GM18508 (cell line): ENCODE results near the gene LDLRAD4.
"Not testable (repeated sequence)": the region's sequence is repeated elsewhere in the genome, so short reads cannot be mapped to it uniquely, and the experiment has no call there.

Source experiments
- ATAC-seq: cut with Tn5 transposase; IDR thresholded peaks from one replicate; pipeline ENCODE4 v1.9.1; 2021; ENCODE audit warnings: moderate number of reproducible peaks; ENCODE audit not compliant: insufficient read depth, unreplicated experiment

LDLRAD4 gene

GRCh38 chr18:13243363-13243762, 24.8 kb downstream of the LDLRAD4 start:
- no peak for ATAC-seq

- no peak for ATAC-seq
Observed at GRCh38 chr18:13244135-13244534, 25.6 kb downstream of the LDLRAD4 start.

GRCh38 chr18:13245481-13246000, 27.0 kb downstream of the LDLRAD4 start:
- ATAC-seq, result no peak

- ATAC-seq, result no peak
Observed at GRCh38 chr18:13246121-13246520, 27.6 kb downstream of the LDLRAD4 start.

- ATAC-seq, result no peak
Observed at GRCh38 chr18:13246591-13246990, 28.0 kb downstream of the LDLRAD4 start.

GRCh38 chr18:13247506-13247905, 28.9 kb downstream of the LDLRAD4 start:
- no peak for ATAC-seq

- ATAC-seq, result no peak
Observed at GRCh38 chr18:13252686-13253410, 34.3 kb downstream of the LDLRAD4 start.

- ATAC-seq, result no peak
Observed at GRCh38 chr18:13253786-13254688, 35.5 kb downstream of the LDLRAD4 start.

- ATAC-seq, result no peak
Observed at GRCh38 chr18:13254971-13255927, 36.7 kb downstream of the LDLRAD4 start.

- no peak for ATAC-seq
Observed at GRCh38 chr18:13256444-13257305, 38.1 kb downstream of the LDLRAD4 start.

GRCh38 chr18:13257361-13257980, 38.9 kb downstream of the LDLRAD4 start:
- ATAC-seq, result no peak

- ATAC-seq, result no peak
Observed at GRCh38 chr18:13258921-13259320, 40.4 kb downstream of the LDLRAD4 start.

- no peak for ATAC-seq
Observed at GRCh38 chr18:13259701-13260100, 41.1 kb downstream of the LDLRAD4 start.

GRCh38 chr18:13260197-13260934, 41.8 kb downstream of the LDLRAD4 start:
- no peak for ATAC-seq

GRCh38 chr18:13260935-13261640, 42.5 kb downstream of the LDLRAD4 start:
- no peak for ATAC-seq

- no peak for ATAC-seq
Observed at GRCh38 chr18:13261661-13262357, 43.2 kb downstream of the LDLRAD4 start.

GRCh38 chr18:13262358-13262680, 43.8 kb downstream of the LDLRAD4 start:
- not testable (repeated sequence) for ATAC-seq
